ENCODE results near the gene IHH.
A peak's percentile ranks its signal among the peaks of the same experiment; 100 is the strongest.

IHH gene

GRCh38 chr2:219042750-219043149, 18.0 kb downstream of the IHH start:
- Histone ChIP-seq H3K4me3 (no peak overlapping the region), H3K27ac (no peak overlapping the region)

GRCh38 chr2:219042157-219042556, 18.6 kb downstream of the IHH start:
- H3K27ac ChIP-seq = no peak overlapping the region
- H3K4me3 ChIP-seq = no peak overlapping the region

- Histone ChIP-seq H3K4me3 (peak within 1 kb of the TSS in 1 of 7 experiments; percentile 8), H3K27ac (no peak within 1 kb of the TSS)
Observed at GRCh38 chr2:219041252-219041651, 19.5 kb downstream of the IHH start, which contains the start of gene CFAP65. Gene CFAP65, minus strand, starts transcription at chr2:219041516. Its CDS starts 2,468 bp downstream, at chr2:219039048.

GRCh38 chr2:219038600-219038999, 22.1 kb downstream of the IHH start:
- Histone ChIP-seq H3K4me3 (no peak overlapping the region), H3K27ac (no peak overlapping the region)

- no peak overlapping the region for H3K4me3 ChIP-seq
- no peak overlapping the region for H3K27ac ChIP-seq
Observed at GRCh38 chr2:219037783-219038499, 22.8 kb downstream of the IHH start.

- H3K4me3 ChIP-seq = no peak overlapping the region
- no peak overlapping the region for H3K27ac ChIP-seq
Observed at GRCh38 chr2:219035942-219036341, 24.8 kb downstream of the IHH start.

- Histone ChIP-seq H3K27ac (no peak overlapping the region), H3K4me3 (no peak overlapping the region)
Observed at GRCh38 chr2:219034823-219035222, 25.9 kb downstream of the IHH start.

- H3K27ac ChIP-seq = no peak overlapping the region
- no peak overlapping the region for H3K4me3 ChIP-seq
Observed at GRCh38 chr2:219032051-219032745, 28.5 kb downstream of the IHH start.

GRCh38 chr2:219031005-219031738, 29.5 kb downstream of the IHH start:
- no peak overlapping the region for H3K4me3 ChIP-seq
- H3K27ac ChIP-seq = no peak overlapping the region

GRCh38 chr2:219030177-219030940, 30.4 kb downstream of the IHH start:
- no peak overlapping the region for H3K4me3 ChIP-seq
- H3K27ac ChIP-seq = no peak overlapping the region

GRCh38 chr2:219029829-219030165, 30.9 kb downstream of the IHH start:
- H3K27ac ChIP-seq = no peak overlapping the region

GRCh38 chr2:219028996-219029828, 31.5 kb downstream of the IHH start:
- Histone ChIP-seq H3K4me3 (no peak overlapping the region), H3K27ac (no peak overlapping the region)

More at GRCh38 chr2:219029829-219030165, 30.9 kb downstream of the IHH start:
- H3K4me3 ChIP-seq = no peak overlapping the region

- Histone ChIP-seq H3K4me3 (no peak overlapping the region), H3K27ac (no peak overlapping the region)
Observed at GRCh38 chr2:219028141-219028540, 32.6 kb downstream of the IHH start.

- Histone ChIP-seq H3K4me3 (no peak overlapping the region), H3K27ac (no peak overlapping the region)
Observed at GRCh38 chr2:219027511-219028055, 33.1 kb downstream of the IHH start.

- no peak overlapping the region for H3K4me3 ChIP-seq
- H3K27ac ChIP-seq = no peak overlapping the region
Observed at GRCh38 chr2:219026946-219027345, 33.8 kb downstream of the IHH start.

GRCh38 chr2:219025637-219026585, 34.8 kb downstream of the IHH start:
- Histone ChIP-seq H3K27ac (no peak overlapping the region), H3K4me3 (no peak overlapping the region)

GRCh38 chr2:219024059-219024458, 36.7 kb downstream of the IHH start:
- no peak overlapping the region for H3K4me3 ChIP-seq
- H3K27ac ChIP-seq = no peak overlapping the region
